GM19455 (cell line): ENCODE measurements around the gene ATP12A.

Experiments used
- ATAC-seq: cut with Tn5 transposase; IDR thresholded peaks from one replicate; pipeline ENCODE4 v1.9.1; 2021; ENCODE audit not compliant: unreplicated experiment

The ATP12A gene

DNA sequence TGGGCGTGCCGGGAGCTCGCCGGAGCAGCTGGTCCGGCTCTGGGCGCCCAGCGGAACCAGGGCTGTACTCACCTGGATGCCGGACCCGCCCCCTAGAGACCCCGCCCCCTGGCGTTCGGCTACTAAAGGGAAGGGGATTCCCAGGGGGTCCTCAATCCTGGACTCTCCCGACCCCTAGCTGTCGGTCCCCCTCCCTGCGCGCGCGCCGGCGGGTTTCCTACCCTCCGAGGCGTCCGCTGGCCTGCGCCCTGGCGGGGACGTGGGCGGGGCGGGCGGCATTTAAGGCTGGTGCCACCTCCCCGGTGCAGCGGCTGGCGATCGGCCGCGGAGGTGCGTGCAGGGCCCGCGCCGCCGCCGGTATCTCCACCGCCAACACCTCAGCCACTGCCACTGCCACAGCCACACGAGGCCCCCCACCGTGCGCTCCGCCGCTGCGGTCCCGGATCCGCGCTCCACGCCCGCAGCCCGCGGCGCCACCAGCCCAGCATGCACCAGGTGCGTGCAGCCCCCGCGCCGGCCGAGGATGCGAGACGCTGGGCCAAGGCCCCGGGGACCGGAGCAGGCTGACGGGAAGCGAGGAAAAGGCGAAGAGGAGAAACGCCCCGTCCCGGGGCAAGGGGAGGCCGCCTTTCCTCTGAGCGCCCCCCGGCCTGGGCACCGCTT lies at the start of gene ATP12A:
Gene ATP12A (plus strand): TSS at position 151 of the 663 bp plus-strand sequence. CDS start 336 bp downstream, at position 487.
- no peak for ATAC-seq

DNA sequence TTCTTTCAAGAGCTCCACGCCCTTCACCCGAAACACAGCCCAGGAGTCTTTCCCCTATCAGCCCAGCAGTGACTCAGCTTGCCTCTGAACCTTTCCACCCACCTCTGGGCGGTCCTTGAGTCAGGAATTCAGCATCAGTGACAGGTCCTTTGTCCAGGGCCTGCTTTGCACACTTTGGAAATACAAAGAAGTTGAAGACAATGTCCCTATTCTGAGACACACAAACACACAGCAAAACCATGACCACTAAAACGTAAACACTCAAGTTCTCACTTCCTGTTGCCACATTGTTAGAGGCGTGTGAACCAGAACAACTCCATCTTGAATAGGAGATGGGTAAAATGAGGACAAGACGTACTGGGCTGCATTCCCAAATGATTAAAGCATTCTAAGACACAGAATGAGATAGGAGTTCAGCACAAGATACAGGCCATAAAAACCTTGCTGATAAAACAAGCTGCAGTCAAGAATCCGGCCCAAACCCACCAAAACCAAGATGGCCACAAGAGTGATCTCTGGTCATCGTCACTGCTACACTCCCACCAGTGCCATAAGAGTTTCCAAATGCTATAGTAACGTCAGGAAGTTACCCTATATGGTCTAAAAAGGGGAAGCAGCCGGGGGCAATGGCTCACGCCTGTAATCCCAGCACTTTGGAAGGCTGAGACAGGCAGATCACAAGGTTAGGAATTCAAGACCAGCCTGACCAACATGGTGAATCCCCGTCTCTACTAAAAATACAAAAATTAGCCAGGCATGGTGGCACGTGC lies 49.2 kb upstream of the ATP12A start:
- ATAC-seq, result no peak

DNA sequence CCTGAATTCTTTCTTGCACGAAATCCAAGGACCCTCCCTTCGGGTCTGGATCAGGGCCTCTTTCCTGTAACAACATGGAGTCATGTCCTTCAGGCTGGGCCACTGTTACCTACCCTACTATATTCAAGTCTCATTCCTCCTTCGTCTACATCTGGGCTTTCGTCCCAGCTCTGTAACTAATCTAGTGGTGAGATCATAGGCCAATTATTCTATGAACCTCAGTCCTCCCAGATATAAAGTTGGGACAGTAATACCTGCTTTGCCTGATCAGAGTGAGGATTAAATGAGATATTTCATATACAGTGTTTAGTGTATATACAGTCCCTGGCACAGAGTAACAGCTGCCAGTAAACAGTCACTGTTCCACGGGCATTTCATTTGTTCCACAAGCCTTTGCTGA lies 48.3 kb upstream of the ATP12A start:
- ATAC-seq, result no peak

DNA sequence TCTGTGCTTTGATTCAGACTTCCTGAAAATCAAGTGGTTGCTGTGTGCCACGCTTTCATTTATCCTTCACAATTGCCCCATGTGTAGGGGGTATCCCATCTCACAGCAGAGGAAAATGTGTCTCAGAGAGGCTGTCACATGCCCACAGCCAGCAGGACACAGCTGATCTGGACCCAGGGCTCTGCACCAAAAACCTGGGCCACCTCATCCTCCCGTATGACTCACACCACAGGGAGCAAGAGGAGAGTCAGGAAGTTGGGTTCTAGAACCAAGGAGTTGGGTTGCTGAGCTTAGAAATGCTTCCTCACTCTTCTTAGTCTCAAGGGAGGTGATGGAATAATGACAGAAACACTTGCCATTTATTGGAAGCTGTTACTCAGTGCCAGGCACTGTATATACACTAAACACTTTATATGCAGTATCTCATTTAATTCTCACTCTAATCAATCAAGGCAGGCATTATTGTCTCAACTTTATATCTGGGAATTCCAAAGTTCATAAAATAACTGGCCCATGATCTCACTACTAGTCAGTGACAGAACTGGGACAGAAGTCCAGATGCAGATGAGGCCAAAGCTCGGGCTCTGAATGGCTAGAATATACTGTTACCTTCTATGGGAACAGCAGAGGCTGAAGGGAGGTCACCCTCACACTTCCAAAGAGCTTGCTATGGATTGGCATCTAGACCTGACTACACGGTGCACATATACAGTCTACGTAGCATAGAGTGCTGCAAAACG lies 47.7 kb upstream of the ATP12A start:
- no peak for ATAC-seq

DNA sequence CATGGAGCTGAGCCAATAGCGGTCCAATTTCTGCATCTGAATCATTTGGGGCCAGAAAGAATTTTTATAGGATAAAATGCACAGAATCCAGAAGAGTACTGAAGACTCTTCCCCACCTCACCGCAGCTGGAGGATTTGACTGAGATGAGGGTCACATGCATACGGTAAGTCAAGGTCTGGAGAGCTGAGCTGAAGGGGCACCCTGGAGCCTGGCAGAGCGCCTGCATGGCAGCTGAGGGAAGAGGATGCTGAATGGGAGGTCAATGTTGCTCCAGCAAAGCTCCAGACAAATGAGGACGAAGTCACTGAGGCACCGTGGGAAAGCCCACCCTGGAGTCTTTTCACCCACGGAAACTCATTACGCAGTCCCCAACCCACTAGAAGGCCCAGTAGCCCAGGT lies 43.4 kb upstream of the ATP12A start:
- no peak for ATAC-seq

DNA sequence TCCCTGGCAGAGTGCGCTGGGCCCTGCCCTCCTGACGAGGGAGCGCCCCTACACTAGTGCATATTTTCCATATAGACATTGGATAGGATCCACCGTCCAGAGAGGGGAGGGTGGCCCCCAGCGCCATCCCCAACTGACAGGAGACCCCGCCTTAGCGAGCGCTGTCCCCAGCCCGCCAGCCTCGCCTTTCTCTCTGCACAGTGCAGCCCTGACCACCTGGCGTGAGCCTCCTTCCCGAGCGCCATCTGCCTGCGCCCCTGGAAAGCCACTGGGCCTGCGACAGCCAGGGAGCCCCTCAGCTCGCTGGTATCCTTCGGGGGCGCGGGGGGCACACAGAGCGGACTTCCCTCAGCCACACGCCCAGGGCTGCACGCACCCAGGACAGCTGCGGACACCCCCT lies 42.1 kb upstream of the ATP12A start:
- no peak for ATAC-seq

DNA sequence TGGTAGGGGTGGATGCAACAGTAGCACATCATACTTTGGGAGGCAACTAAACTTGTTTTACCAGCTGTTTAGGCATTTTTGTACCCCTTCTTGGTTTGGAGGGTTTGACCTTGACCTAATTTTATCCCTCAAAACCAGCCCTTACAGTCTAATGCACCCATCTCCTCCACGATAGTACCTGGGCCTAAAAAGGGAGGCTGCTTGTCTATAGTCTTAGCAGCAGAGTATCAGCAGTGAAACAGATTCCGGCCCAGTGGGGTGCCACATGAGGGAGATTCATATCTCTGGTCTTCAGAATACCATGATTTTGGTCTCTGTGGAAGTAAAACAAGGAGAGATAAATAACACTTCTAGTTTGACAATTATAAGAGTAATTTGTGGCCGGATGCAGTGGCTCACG lies 39.5 kb upstream of the ATP12A start:
- no peak for ATAC-seq

DNA sequence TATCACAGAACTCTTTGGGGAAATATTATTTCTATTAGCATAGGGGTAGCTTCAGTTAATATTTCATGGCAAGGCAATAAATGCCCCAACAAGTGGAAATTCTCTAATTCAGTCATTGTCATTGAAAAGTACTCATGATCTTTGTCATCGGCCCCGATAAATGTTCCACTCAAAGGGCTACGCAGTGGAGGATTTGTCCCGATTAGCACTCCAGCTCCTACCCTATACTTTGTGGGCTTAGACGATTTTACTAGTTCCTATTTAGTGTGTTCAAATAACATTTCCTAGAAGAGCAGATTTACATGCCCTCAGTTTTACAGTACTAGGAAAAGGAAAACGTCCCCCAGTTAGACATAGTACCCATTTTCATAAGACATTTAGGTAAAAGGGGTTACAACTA lies 38.0 kb upstream of the ATP12A start:
- ATAC-seq, result no peak

DNA sequence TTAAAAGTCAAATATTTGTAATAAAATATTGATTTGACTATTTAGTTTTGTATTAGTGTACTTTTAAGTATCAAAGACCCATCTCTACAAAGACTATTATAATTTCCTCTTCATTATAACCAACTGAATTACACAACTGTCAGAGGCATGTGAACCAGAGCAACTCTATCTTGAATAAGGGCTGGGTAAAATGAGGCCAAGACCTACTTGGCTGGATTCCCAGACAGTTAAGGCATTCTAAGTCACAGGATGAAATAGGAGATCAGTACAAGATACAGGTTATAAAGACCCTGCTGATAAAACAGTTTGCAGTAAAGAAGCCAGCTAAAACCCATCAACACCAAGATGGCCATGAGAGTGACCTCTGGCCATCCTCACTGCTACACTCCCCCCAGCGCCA lies 36.2 kb upstream of the ATP12A start:
- no peak for ATAC-seq

DNA sequence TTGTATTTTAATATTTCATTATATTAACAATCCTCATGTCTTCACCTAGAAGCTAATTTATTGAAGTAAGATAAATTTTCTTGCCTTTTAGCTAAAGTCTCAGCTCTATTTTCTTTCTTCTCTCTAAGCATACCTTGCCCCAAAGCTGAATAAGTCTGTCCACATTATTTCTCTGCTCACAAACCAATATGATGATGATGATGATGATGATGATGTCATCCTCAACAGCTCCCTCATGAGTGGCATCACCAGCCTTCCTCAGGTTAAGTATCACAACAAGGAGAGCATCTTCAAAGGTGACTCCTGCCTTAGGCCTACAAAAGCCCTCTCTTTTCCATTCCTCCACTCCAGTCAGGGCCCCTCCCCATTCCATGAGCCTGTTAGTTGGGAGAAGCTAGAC lies 31.9 kb upstream of the ATP12A start:
- no peak for ATAC-seq

DNA sequence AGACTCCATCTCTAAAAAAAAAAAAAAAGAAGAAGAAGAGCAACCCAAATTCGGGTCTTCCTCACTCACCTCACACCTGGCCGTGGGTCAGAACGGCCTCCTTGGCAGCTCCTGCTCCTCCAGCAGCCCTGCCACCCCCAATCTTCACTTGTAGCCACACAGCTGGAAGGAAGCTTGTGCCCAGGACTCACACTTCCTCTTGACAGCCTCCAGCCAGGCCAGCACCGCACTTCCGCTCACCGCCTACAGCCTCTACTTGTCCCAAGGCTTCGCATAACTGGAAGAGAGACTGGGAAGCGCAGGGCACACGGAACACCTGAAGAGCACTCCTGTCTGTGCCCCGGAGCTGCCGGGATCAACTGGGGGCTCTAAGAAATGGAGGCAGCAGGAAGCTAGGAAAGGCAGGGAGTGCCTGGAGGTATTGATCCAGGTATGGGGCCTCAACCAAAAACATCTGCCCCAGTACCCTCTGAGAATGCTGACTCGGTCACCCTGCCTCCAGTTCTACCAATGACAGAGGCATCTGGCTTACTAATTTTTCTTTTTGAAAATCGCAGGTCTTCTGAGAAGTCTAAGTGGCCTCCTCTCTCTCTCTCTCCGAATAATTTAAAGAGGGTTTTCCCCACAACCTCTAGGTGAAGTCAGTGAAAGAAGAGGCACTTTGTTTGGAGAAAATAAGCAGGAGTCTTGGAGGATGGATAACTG lies 31.1 kb upstream of the ATP12A start:
- no peak for ATAC-seq

DNA sequence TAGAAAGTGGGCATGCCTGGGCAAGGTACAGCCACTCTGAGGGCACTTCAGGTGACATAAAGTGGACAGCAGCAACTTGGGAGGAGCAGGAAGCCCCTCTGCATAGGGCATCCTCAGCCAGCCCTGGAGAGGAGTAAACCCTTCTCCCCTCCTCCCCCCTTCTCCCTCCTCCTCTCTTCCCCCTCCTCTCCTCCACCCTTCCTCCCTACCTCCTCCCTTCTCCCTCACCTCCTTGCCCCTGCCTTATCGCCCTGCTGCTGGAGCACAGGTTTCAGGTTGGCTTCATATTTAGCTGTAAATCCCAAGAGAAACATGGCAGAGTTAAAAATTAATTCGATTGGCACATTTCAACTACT lies 30.5 kb upstream of the ATP12A start:
- ATAC-seq, result no peak

DNA sequence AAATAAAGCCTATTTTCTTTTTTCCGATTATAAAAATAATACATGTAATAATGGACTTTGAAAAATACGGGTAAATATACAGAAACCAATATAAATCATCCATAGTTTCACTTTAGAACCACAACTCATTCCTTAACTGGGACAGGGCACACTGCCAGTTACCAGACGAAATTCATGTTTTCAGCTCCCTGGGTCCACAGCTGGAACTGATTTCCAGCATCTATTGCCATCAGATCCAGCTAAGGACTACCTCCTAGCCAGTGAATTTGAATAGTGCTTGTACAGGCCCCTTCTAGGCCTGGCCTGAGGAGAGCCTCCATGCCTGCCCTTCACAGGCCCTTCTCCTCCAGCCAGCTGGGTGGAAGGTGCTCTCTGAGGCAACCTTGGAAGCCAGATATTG lies 30.0 kb upstream of the ATP12A start:
- ATAC-seq, result no peak

DNA sequence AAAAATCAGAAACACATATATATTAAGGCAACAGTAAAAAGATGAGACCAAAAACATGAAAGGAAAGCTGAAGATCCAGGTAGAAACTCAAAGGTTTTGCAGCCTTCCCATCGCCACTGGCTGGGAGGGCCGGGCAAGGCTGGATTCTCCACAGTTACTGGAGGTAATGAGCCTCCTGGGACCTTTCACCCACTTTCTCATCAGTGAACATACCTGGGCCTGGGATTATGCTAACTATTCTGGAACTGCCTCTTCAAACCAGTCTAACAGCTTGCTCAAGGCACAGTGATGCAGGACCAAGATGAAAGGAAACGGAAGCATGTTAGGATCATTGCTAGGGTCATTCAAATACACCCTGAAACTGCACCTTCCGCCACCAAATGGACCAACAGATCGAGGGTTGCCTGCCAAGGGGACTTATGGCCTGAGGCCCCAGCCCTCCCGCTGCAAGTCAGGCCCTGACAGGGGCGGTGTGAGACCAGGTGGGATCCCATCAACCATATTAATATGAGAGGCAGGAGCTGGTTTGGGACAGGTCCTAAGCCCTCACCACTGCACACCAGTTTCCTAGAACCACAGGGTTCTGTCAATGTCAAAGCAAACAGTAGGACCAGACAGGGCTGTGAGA lies 28.4 kb upstream of the ATP12A start:
- ATAC-seq, result no peak

DNA sequence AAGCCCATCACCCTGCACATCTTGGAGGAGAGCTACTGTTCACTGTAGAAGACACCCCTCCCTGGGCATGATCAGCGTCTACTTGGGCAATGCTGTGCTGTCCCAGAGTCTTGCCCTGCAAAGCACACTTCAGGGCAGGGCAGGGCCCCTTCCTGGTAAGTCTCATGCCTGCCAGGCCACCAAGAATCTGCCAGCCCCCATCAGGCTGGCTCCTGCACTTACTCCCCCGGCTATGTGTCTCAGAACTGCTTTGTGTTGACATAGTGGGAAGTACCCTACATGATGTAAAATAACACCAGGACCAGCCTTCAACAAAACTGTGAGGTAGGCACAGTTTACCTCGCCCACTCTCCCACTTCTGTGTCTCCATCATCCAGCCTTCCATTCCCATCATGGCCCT lies 27.8 kb upstream of the ATP12A start:
- no peak for ATAC-seq

DNA sequence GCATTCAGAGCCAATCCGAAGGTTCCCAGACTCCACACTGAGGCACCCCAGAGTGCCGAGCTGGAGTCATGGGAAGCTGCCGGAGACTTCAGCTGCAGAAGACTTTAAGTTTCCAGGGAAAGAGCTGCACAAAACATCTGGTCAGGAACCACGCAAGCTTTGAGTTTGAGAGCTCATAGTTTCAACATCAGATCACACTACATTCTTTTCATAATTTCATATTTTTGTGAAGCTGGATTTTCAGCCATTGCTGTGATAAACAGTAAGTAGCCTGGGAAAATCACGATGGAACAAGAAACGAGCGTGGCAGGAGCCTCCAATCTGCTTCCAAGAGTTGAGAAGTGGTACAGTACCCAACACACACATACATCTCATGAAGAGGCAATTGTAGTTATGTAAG lies 25.5 kb upstream of the ATP12A start:
- ATAC-seq, result no peak

DNA sequence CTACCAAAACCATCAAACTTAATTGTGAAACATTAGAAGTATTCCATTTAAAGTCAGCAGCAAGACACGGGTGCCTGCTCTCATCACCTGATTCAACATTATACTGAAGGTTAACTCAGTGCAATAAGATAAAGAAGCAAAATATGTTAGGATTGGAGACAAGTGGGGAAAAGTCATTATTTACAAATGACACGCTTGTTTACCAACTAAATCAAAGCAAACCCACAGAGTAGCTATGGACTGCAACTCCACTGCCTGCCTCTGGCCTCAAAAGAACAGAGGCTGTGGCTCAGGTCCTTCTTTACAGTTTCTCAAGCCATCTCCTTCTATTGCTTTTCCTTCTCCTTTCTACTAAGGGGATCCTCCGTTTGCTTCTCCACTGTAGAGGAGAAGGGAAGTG lies 21.0 kb upstream of the ATP12A start:
- no peak for ATAC-seq

DNA sequence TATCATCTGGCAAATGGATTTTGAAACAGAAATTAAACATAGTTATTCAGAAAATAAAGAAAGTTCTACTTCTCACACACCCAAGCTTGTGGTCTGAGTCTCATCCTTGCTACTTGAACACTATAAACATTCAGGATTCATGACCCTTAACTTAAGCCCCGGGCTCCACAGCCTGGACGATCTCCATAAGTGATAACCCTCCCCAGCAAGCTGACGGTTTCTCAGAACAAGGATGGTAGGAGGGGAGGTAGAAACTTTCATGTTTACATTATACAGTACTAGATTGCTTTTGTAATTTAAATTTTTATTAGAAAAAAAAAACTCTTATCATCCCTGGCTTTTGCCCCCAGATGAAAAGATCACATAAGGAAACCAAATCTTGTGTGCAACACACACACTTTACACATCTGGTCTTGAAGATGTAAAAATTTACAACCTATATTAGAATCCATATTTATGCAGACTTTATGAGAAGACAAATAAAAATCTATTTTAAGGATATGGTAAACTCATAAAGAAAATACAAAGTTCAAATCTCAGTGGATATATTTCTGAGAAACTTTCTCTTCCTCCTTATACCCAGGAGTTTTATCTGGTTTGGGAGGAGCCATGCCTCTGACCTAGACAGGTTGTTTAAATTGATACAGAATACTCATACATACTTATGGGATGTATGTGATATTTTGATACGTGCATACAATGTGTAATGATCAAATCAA lies 20.0 kb upstream of the ATP12A start:
- ATAC-seq, result no peak

DNA sequence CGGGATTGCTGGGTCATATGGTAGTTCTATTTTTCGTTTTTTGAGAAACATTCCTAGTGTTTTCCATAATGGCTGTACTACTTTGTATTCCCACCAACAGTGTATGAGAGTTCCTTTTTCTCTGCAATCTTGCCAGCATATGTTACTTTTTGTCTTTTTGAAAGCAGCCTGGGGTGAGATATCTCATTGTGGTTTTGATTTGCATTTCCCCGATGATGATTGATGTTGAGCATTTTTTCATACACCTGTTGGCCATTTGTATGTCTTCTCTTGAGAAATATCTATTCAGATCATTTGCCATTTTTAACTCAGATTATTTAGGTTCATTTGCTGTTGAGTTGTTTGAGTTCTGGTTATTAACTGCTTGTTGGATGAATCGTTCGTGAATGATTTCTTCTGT lies 18.5 kb upstream of the ATP12A start:
- no peak for ATAC-seq
